Measurements from ENCODE around the gene SLC35F1.
"Not testable (repeated sequence)": the region's sequence is repeated elsewhere in the genome, so short reads cannot be mapped to it uniquely, and the experiment has no call there.

Gene SLC35F1

DNA sequence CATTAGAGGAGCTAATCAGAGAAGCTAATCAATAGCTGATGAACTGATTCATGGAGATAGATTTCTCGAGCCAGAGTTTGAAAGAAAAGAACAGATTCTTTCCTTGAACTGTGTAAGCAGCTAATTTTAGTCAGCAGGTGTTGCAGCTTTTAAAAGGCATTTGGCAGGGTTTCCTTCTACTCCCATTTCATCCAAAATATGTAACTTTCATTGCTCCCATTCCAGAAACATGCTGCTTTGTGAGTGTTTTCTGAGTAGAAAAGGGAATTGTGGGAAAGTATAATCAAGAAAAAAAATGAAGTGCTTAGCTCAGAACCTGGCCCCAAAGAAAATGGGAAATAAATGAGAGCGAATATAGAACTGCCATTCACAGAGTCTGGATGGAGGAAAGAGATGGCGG is 20.8 kb downstream of the SLC35F1 start:
- DNase-seq (ENCODE audit: low read depth), result no peak

DNA sequence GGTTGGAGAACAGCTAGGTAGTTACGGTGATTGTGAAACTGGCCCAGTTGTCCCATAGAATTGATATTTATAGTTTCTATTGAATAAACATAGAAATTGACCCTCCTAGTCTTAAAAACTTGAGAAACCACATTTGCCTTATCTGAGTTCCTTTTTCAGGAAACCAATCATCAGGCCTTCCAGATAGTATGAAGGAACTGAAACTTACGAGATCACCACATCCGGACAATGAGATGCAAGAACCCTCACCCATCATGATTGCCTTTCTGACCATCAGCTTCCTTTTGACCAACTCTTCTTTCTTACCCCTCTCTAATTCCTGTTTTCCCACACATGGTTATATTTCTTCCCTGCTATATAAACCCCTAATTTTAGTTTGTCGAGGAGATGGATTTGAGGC is 21.8 kb downstream of the SLC35F1 start:
- DNase-seq (ENCODE audit: low read depth), result no peak

DNA sequence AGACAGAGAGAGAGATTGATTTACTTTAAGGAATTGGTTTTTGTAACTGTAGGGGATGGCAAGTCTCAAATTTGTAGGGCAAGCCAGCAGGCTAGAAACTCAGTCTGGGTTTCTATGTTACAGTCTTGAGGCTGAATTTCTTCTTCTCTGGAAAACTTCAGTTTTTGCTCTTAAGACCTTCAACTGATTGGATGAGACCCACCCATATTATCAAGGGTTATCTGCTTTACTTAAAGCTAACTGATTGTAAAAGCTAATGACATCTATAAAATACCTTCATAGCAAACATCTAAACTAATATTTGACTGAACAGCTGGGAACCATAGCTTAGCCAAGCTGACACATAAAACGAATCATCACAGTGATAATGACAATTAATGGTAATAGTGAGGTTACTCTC is 22.4 kb downstream of the SLC35F1 start:
- DNase-seq (ENCODE audit: low read depth), result no peak

DNA sequence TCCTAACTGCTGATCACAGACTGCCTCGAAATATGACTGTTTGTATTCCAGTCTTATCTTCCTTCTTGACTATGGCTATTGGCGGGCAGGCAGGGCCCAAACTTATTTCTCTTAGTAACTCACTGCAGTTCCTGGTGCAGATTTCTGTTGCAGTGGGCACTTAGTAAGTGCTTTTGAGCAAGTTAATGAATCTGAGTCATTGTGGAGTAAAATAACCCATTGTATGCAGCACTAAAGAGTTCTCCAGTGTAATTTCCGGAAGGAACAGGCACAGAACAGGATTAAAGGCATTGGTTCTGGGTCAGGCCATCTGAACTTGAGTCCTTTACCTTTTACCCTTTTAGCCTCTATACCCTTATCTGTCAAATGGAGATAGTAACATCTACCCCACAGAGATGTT is 23.6 kb downstream of the SLC35F1 start:
- no peak for DNase-seq (ENCODE audit: low read depth)

DNA sequence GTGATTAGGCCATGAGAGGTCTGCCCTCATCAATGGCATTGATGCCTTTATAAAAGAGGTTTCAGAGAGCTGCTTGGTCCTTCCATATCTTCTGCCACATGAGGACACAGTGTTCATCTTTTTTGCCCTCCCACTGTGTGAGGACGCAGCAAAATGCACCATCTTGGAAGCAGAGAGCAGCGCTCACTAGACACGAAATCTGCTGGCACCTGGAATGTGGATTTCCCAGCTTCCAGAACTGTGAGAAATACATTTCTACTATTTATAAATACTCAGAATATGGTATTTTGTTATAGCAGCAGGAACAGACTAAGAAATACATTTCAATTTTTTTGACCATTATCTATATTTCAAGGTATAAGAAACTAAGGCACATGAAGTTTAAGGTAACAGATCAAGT is 24.9 kb downstream of the SLC35F1 start:
- DNase-seq (ENCODE audit: low read depth), result no peak

DNA sequence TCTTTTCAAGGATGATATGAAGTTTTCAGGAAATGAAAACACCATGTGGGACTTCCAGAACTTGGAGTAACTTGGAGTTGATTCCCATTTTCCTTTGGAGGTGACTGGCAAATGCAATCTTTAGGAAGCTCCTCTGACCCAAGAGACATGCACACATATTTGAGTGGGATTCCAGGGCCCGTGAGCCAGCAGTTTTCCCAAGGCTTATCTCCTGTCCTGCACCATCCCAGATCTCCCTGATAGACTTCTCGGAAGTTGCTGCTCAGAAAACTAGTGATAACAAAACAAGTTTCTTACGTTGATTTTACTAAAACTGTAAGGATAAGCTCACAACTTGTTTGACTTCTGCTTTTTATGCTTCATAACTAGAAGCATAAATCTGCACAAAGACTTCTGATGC is 25.6 kb downstream of the SLC35F1 start:
- DNase-seq (ENCODE audit: low read depth), result no peak

DNA sequence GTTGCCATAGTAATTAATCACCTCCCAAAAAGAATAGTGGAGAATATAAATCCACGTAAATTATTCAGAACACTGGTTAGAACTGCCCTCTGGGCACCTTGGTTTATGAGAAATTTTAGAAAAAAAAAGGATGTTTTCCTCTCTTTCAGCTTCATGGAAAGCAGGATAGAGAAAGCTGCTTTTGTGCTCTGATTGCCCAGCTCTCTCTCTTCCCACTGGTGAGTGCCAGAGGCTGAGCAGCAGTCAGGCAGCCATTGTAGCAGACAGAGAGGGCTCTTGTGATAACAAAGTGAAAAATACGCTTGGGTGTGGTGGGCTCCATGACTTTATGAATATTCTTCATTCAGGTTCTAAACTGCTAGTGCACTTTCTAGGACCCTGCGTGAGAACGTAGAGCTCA is 26.4 kb downstream of the SLC35F1 start:
- DNase-seq (ENCODE audit: low read depth), result no peak

DNA sequence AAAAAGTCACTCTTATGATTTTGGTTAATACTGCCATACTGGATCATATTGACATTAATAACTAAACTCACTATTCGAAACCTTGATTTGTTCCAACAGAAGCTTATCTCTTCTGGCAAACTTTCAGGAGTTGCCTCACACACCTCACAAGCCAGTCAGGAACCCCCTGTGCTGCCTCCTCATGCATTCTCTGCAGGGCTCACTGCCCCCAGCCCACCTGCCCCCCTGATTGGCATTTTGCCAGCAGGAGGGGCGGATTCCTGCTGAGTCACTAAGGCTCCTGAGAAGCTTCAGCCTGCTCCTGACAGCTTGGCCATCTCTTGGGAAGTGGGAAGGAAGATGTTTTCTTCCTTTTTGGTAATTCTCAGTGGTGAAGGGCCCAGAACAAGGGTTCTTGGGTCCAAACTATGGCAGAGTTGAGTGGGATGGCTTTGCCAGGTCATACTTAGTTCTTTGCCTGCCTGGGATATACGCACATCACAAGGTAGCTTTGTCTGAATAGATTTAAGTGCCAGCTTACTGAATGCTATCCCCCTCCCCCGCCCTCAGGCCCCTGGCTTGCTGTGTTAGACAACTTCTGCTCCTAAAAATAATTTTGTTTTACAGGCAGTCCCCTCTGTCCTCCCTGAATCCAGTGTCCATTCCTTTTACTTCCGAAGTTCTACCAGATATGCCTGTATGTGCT is 31.4 kb downstream of the SLC35F1 start:
- no peak for DNase-seq (ENCODE audit: low read depth)

DNA sequence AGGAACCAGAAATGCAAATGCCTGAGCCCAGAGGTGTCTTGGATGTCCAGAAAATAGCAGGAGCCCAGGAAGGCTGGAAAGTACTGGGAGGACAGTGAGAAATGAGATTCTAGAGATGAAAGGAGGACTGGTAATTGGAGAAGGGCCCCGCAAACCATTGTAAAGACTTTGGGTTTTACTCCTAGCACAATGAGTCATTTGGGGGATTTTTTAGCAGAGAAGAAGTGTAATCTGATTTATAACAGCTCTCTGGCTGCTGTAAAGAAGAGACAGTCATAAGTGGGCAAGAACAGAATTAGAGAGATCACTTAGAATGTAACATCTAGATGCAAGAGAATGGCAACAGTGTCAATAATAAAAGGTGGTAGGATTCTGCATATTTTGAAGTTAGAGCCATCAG is 40.2 kb downstream of the SLC35F1 start:
- DNase-seq (ENCODE audit: low read depth), result no peak

DNA sequence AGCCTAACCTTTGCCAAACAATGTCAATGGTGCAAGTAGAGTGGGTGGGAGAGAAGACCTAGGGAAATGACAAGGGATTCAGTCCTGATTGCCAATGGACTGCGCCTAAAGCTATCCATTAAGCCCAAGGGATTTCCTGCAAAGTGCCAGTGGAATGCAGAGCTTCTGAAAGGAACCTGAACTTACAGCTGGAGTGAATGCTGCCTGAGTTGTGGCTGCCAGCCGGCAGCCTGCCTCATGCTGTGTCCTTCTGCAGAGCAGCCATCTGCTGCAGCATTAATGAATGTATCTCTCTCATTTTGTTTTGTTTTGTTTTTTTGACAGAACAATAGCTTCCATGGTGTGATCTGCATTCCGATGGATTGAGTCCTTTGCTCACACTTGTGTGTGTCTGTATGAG is 44.7 kb downstream of the SLC35F1 start:
- no peak for DNase-seq (ENCODE audit: low read depth)

DNA sequence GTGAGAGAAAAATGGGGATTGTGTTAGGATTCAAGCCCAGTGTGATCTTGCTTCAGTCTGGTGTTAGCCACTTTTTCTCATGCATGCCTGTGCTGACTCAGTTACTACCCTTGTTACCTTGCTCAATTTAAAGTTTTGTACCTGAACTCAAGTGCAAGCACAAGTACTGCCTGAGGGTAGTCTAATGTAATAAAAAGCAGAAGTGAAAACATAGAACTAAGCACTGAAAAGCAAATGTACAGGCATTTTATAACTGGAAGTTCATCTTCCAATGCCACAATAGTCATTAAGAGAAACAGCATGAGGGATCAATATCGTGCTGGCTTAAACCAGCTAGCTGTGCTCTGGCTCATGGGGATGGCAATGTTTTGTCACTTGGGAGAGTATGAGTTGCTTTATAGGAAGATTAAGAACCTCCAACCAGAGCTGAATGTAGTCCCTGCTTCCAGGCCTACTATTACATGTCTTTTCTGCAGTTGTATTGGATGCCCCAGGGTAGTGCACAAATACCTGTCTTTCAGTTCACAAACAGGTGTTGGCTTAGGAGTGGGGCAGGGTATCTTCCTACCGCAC is 48.7 kb downstream of the SLC35F1 start:
- no peak for DNase-seq (ENCODE audit: low read depth)

DNA sequence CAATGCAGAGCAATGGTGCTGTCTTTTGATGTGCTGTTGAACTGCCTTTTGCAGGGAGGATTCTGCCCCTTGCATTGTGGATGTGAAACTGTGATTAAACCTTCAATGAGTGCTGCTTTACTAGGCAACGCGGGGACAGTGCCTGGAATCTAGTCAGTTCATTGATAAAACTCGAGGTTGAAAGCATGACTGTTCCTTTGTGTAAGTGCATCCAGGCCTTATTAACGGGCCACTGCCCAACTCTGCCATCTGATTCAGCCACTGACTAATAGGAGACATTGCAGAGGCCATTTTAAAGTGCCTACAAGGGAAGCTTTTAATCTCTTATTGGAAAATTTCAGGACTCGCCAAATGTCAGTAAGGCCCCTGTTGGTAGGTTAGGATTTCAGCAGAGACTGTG is 49.3 kb downstream of the SLC35F1 start:
- peak; percentile 16 for DNase-seq (ENCODE audit: low read depth)

DNA sequence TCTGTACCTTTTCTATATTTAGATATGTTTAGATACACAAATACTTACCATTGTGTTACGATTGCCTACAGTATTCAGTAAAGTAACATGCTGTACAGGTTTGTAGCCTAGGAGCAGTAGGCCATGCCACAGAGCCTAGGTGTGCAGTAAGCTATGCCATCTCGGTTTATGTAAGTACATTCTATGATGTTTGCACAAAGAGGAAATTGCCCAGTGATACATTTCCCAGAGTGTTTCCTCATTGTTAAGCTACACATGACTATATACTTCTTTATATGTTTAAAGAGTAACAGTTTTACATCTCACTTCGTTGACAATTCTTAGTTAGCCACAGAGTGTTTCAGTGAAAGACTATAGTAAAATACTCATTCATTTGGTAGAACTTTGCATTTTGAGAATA is 51.5 kb downstream of the SLC35F1 start:
- DNase-seq (ENCODE audit: low read depth), result no peak

DNA sequence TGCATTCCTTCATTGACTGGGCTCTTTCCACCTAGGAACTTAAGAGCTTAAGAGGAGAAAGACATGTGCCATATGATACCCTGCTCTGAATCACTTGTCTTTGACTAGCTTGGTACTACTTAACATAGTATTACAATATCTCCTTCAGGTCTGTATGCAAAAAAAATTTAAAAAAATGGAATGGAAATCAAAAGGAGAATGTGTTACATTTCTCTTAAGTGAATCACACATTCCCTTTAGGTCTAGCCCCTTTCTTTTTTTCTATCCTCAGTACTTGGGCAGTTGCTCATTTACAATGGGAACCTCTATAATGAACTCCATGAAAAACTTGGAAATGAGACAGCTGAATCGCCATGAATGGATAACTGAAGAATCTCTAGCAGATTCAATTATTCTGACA is 53.8 kb downstream of the SLC35F1 start:
- DNase-seq (ENCODE audit: low read depth), result no peak

DNA sequence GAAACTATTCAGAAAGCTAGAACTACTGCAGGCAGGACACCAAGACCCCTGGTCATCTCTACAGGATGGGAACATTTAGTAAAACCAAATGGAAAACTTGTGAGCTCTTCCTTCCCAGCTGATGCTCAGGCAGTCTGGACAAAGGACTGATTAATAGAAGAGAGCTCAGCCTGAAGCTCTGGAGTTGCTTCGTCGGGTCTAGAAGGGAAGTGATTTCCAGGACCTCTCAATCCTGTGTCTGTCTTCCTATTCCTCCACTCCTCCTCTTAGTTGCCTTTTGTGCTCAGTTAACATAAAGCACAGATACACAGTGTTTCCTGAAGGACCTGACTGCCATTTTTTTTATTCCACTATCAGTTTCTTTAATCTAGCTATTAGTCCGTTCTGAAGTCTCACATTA is 54.2 kb downstream of the SLC35F1 start:
- DNase-seq (ENCODE audit: low read depth), result no peak

DNA sequence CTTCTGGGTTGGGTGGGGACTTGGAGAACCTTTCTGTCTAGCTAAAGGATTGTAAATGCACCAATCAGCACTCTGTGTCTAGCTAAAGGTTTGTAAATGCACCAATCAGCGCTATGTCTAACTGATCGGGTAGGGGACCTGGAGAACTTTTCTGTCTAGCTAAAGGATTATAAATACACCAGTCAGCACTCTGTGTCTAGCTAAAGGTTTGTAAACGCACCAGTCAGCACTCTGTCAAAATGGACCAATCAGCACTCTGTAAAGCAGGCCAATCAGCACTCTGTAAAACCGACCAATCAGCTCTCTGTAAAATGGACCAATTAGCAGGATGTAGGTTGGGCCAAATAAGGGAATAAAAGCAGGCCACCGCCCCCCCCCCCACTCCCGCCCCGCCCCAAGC is 58.7 kb downstream of the SLC35F1 start:
- not testable (repeated sequence) for DNase-seq (ENCODE audit: low read depth)

DNA sequence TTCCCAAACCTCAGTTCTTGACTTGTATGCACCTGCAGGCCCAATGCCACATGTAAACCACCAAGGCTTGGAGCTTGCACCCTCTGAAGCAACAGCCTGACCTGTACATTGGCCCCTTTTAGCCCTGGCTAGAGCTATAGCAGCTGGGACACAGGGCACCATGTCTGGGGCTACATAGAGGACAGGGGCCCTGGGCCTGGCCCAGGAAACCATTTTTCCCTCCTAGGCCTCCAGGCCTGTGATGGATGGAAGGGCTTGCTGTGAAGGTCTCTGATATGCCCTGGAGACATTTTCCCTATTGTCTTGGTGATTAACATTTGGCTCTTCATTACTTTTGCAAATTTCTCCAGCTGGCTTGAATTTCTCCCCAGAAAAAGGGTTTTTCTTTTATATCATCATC is 64.6 kb downstream of the SLC35F1 start:
- no peak for DNase-seq (ENCODE audit: low read depth)

DNA sequence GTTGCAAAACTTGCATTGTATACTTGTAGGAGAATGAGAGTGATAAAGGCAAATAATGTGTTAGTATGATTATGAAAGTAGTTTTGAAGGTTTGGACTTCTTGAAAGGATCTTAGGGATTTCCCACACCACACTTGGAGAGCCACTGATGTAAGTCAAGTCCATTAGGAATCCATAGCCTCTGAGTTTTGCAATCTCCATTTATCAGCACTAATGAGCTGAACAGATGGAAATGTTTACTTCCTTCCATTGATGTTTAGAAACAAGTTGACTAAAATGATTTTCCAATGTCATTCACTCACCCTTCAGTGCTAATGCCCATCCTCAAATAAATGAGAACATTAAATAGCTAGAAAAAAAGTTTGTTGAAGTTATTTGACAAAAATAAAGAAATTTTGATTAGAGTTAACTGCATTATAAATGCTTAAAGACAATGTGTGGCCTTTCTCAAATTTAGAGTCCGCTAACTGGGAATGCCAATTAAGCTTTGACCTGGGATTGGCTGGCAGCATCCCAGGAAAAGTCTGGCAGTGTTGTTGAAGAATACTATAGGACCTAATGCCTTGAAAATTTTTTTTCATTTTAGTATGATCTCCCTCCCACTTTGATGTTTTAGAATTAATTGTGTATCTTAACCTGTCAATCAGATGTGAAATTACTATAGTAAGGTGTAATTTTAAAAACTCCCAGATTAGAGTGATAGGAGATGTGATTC is 68.0 kb downstream of the SLC35F1 start:
- no peak for DNase-seq (ENCODE audit: low read depth)

DNA sequence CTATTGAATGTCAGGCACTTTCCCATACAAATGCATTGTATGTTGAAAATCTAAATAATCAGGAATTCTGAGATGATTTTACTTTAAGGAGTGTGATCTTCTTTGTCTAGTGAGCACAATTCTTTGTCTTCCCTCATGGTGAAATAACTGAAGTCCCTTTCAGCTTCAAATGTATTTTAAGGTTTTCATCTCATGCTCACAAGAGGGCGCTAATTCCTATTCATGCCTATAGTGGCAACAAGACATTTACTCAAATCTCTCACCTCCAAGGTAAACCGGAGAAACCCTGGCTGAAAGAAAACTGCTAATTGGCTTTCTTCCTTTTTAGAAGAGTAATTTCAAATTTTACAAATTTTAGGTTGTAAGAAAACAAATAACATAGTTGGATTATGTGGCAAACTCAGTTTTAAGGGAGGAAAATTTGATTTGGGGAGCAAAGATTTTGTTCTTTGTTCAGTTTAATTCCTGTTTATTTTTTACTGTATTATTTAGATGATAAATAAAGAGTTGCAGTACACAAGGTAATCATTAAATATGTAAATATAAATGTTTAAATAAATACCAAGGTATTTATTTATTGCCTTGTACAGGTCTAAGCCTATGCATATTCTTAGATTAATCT is 69.1 kb downstream of the SLC35F1 start:
- peak; percentile 42 for DNase-seq (ENCODE audit: low read depth)

DNA sequence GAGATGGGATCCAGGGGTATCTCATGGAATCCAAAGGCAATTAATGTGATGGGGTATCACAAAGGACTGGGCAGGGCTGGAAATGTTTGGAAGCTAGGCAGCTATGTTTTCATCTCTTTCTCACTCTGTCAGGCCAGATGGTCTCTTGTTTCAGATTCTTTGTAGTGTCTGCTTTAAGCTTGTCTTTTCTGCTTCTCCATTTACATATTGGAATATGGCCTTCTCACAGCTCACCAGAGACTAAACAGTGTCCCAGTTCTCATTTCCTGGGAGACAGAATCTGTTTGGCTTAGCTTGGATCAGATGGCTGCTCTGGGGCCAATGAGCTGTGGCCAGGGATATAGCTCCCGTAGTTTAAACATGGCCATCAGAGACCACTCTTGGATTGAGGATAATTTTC is 78.9 kb downstream of the SLC35F1 start:
- DNase-seq (ENCODE audit: low read depth), result no peak

DNA sequence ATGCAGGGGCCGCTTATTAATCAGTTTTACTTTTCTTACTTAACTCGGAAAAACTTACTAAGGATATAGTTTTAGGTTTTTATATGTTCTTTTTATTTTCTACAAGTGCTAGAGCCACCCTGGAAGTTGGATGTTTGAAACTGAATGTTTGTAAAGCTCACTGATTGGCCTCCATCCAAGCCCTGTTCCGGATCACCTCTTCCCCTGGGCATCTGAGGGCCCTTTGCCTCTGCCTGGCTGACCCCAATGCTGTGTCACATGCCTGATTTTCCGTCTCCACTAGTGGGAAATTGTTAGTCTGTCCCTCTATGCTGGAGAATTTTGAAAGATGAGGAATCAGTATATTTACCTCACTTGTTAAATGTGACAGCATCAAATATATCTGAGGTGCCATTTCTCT is 79.3 kb downstream of the SLC35F1 start:
- no peak for DNase-seq (ENCODE audit: low read depth)

DNA sequence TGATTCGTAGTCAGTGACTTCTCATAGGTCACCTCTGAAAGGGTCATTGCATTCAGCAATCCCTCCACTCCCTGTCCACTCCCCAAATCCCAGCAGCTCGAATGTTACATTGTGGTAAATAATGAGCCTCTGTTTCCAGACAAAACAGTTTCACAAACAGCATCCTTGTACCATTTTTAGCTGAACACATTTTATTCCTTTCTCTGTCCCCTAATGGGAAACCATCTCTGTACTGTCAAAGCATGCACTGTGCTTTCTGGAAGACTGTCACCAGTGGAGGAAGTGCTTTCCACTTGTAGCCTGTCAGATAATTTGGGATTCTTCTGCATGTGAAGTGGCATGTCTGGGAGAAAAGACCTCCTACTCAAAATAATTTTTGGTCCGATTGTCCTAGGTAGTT is 82.0 kb downstream of the SLC35F1 start:
- DNase-seq (ENCODE audit: low read depth), result no peak

DNA sequence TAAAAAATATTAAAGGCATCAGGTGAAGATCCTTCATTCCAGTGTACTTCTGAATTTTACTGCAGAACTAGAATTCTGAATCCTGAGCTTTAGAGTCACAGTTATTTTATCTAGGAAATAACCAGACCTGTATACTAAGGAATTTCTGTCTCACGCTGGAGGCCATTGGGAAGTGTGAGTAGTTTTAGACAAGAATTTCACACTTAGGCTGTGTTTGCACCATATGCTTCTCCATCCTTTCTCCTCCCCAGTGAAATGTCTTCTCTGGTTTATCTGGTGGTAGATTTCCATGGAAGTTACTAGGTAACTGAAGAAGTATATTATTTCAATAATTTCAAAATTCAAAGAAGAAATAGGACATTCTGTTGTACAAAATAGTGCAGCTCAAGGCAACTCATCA is 83.1 kb downstream of the SLC35F1 start:
- no peak for DNase-seq (ENCODE audit: low read depth)
